Activated naive CD4-positive, alpha-beta T cell treated with anti-CD3 and anti-CD28 coated beads, Interleukin-2, amount 50 U/mL, for 16 hours (primary cell): ENCODE data around the gene CD48.
A peak's percentile ranks its signal among the peaks of the same experiment; 100 is the strongest.

Experiments
- DNase-seq: peaks from one replicate; pipeline ENCODE4 v3.0.0-alpha.2; 2020

Gene CD48

GRCh38 chr1:160651433-160652064, 60.1 kb downstream of the CD48 start:
- DNase-seq = no peak

- DNase-seq = no peak
These were observed 64.3 kb downstream of the CD48 start for GRCh38 chr1:160647329-160647720.

- DNase-seq = peak; percentile 35
These were observed 64.8 kb downstream of the CD48 start, which contains the start of gene SLAMF1 for GRCh38 chr1:160646711-160647328. Gene SLAMF1 (minus strand): TSS chr1:160647044. CDS start chr1:160646945, 99 bp downstream.

GRCh38 chr1:160646180-160646579, 65.4 kb downstream of the CD48 start:
- no peak for DNase-seq

GRCh38 chr1:160645386-160646130, 66.1 kb downstream of the CD48 start:
- DNase-seq = no peak

- DNase-seq = no peak
These were observed 67.2 kb downstream of the CD48 start for GRCh38 chr1:160644399-160644798.

GRCh38 chr1:160643138-160643537, 68.5 kb downstream of the CD48 start:
- DNase-seq = no peak

GRCh38 chr1:160642281-160642644, 69.4 kb downstream of the CD48 start:
- DNase-seq = no peak

- no peak for DNase-seq
These were observed 70.0 kb downstream of the CD48 start for GRCh38 chr1:160641323-160642280.

GRCh38 chr1:160640359-160641123, 71.1 kb downstream of the CD48 start:
- no peak for DNase-seq

GRCh38 chr1:160639652-160640051, 72.0 kb downstream of the CD48 start:
- no peak for DNase-seq

- no peak for DNase-seq
These were observed 72.7 kb downstream of the CD48 start for GRCh38 chr1:160638926-160639325.

- no peak for DNase-seq
These were observed 73.1 kb downstream of the CD48 start for GRCh38 chr1:160638540-160638857.

GRCh38 chr1:160637821-160638539, 73.6 kb downstream of the CD48 start:
- DNase-seq = no peak

- DNase-seq = no peak
These were observed 74.6 kb downstream of the CD48 start for GRCh38 chr1:160637065-160637464.

- no peak for DNase-seq
These were observed 75.1 kb downstream of the CD48 start for GRCh38 chr1:160636547-160636946.

GRCh38 chr1:160636076-160636475, 75.5 kb downstream of the CD48 start:
- no peak for DNase-seq

- DNase-seq = no peak
These were observed 76.8 kb downstream of the CD48 start for GRCh38 chr1:160634543-160635491.

- DNase-seq = no peak
These were observed 78.2 kb downstream of the CD48 start for GRCh38 chr1:160633330-160633903.

- DNase-seq = no peak
These were observed 79.5 kb downstream of the CD48 start for GRCh38 chr1:160631983-160632625.
